NCI-H1930 (cell line): ENCODE measurements around the gene MTHFSD.

ENCODE experiments used
- DNase-seq, 2 experiments: peaks; one replicate each; lab custom pipeline; 2025; lab: John Stamatoyannopoulos, UW

Gene MTHFSD

DNA sequence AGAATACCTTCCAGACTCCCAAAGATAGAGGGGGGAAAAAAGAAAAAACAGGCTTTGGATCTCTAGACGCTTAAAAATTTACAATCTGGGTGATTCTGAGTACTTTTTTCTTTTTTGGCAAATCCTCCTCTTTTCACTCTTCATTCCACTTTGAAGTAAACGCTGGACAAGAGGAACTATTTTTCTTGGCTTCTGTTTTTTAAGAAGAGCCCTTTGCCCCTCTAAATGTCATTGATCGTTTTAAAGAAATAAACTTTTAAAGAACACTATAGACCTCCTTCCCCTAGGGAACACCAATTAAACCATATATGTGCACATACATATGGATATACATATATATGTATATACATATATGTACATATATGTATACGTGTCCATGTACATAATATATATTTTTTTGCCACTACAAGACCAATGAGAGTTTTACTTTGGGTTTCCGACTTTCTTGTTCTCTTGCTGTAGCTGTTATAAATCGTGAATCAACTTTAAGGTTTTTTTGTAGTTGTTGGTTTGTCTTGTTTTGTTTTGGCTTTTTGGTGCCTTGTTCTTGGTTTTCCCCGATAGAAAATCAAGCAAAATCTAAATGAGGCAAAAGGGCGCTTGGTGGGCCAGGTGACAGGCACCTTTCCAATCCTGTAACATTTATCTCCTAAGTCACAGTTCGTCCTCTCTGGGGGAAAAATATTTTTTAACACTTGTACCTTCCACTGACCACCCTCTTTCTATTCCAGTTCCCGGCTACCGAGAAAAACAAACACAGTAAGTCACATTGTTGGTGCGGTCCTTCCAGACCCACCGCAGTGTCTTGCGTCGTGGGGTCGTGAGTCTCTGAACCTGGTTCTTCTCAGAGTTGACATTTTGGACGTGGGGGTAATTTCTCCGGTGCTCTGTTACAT lies 40.3 kb downstream of the MTHFSD start:
- no peak for DNase-seq

- no peak for DNase-seq
These were observed 41.4 kb downstream of the MTHFSD start for GRCh38 chr16:86513471-86514277.

DNA sequence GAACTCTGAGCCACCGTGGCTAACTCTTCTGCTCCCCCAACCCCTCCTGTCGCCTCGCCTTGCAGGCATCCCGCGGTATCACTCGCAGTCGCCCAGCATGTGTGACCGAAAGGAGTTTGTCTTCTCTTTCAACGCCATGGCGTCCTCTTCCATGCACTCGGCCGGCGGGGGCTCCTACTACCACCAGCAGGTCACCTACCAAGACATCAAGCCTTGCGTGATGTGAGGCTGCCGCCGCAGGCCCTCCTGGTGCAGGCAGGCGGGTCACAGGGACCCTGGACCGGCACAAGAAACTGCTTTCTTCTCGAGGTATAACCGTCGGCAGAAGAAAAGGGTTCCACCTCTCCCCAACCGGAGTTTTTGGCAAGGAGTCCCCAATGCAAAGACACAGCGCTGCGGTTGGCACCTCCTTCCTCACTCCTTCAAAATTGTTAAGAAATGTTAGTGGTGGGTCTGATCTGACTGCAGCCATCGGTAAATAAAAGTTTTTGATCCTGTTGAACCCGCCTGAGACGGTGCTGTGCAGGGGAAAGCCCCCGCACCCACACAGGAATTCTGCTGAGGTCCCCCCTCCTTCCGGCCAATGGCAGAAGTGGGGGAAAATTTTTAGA lies 42.1 kb downstream of the MTHFSD start:
- DNase-seq, result no peak

DNA sequence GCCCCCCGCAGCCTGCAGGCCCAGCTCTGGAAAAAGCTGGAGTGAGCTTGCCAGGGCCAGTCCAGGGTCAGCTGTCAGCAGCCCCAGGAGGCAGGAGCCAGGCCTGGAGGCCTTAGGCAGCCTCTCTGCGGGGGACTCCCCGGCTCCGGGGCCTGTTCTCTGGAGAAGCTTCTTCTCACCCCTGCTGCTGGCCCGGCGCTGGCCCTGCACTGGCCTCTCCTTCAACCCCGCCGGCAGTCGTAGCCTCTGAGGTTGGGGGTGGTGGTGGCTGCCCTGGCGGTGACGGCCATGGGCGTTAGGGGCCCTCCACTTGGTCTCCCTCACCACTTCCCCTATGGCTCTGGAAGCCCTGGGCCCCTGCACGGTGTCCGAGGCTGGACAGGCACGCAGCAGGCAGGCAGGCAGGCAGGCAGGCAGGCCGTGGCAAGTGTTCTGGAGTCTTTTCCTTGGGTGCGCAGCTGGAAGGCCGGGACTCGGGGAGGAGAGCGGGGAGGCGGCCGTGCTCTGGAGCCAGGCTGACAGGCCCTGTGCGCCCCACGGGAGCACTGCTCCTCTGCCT lies 42.7 kb downstream of the MTHFSD start:
- DNase-seq, result no peak

DNA sequence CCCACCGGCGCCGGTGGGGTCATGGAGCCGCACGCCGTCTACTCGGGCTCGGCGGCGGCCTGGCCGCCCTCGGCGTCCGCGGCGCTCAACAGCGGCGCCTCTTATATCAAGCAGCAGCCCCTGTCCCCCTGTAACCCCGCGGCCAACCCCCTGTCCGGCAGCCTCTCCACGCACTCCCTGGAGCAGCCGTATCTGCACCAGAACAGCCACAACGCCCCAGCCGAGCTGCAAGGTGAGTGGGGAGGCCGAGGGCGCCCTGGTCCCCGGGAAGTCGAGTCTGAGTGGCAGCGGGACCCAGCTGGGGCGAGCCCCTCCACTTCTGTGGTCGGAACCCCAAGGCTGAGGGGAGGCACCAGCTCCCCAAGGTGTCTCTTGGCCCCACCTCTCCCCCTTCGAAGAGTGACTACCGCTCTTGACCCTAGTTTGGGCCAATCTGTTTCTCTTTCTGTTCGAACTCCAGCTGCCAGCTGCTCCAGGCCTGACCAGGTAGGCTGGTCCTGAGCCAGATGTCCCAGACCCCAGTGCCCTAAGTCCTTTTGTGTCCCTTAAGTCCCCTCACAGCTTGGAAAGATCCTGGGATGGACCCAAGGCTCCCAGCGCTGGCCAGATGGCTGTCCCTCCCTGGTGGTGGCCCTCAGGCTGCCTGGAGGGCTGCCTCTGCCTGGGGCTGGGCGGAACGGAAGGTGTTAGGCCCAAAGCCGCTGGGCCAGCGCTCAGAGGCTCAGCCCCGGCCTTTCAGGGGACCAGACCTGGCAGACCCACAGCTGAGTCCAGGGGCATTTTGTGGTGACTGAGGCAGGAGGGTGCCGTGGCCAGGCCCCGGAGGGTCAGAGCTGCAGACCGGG lies 43.5 kb downstream of the MTHFSD start:
- DNase-seq, result no peak

DNA sequence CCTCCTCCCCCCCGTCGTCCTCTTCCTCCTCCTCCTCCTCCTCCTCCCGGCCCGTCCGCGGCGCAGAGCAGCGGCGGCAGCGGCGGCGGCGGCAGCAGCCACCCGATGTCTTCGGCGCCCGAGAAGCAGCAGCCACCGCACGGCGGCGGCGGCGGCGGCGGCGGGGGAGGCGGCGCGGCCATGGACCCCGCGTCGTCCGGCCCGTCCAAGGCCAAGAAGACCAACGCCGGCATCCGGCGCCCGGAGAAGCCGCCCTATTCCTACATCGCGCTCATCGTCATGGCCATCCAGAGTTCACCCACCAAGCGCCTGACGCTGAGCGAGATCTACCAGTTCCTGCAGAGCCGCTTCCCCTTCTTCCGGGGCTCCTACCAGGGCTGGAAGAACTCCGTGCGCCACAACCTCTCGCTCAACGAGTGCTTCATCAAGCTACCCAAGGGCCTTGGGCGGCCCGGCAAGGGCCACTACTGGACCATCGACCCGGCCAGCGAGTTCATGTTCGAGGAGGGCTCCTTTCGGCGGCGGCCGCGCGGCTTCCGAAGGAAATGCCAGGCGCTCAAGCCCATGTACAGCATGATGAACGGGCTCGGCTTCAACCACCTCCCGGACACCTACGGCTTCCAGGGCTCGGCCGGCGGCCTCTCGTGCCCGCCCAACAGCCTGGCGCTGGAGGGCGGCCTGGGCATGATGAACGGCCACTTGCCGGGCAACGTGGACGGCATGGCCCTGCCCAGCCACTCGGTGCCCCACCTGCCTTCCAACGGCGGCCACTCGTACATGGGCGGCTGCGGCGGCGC lies 44.4 kb downstream of the MTHFSD start, which contains the start of gene FOXF1:
TSS of gene FOXF1 (plus strand) at position 63 of the 797 bp plus-strand sequence. CDS start at position 106, 43 bp downstream.
- DNase-seq, result no peak

GRCh38 chr16:86509759-86510464 lies 45.1 kb downstream of the MTHFSD start:
- DNase-seq, result no peak

DNA sequence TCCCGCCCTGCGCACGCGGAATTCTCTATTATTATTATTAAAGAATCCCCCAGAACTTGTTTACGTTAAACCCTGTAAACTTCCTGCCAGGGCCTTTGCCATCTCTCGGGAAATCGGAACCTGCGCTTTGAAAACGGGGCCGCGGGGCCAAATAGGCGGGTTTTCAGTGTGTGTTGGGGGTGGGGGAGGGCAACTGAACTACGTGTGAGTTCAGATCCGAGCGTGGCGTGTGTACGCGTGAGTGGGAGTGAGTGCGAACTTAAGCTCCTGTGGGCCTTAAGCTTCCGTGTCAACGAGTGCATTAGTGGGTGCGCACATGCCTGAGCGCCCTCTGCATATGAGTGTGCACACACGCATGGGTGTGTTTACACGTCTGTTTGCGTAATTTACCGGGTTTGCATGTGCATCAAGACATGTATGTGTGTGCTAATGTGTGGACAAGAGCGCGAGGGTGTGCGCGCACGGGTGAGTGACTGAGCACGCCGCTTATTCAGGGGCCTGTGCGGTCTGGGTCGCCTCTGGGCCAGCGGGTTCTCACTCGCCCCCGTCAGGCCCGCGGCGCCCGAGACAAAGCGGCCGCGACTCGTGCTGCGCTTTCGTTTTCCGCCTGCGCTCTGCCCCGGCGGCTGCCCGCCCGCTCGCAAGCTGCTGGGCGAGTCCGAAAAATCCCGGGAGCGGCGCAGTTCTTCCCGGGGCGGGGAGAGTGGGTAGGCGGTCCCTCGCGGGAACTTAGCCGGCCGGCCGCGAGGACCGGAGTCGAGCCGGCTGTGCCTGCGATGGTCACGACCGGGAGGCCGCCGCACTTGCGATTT lies 45.9 kb downstream of the MTHFSD start:
- no peak for DNase-seq

DNA sequence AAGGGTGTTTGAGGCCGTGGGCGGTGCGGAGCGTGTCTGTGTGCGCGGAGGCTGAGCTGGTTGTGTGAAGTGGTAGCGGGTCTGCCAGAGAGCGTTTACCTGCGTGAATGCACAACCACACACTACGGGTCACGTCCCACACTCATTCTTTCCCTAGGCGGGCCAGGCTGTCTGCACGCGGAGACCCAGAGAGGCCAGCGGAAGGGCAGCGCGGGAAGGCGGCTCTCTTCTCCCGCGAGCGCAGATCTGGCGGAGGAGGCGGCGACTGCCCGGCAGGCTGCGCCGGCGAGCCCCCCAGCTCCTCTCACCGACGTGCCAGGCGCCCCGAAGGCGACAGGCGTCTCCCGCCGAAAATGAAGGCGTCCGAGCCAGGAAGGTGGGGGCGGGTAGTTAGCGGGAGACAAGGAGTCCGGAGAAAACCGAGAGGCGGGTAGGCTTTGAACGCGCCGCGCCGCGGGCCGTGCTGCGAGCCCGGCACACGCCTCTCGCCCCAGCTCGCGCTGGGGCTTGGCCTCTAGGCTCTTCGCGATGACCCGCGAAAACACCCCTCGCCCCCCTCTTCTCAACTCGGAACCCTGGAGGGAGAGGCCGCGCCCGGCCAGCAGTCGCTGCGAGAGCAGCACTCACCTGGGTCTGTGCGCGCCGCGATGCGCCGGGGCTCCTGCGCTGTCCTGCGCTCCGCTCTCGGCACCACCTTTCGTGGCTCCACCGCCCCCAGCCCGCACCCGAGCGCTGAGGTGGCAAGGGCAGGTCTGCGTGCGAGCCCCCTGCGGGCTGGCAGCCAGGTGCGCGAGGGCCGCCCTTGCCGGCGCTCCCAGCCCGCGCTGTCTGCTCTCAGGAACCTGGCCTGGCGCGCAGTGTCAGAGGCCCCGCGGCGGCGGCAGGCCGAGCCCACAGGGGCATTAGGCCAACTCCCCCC lies 46.7 kb downstream of the MTHFSD start:
- DNase-seq, result no peak

- no peak for DNase-seq
These were observed 47.6 kb downstream of the MTHFSD start for GRCh38 chr16:86507173-86508027.

- DNase-seq, result no peak
These were observed 48.9 kb downstream of the MTHFSD start for GRCh38 chr16:86505899-86506864.

- DNase-seq, result no peak
These were observed 49.7 kb downstream of the MTHFSD start for GRCh38 chr16:86505185-86505898.

DNA sequence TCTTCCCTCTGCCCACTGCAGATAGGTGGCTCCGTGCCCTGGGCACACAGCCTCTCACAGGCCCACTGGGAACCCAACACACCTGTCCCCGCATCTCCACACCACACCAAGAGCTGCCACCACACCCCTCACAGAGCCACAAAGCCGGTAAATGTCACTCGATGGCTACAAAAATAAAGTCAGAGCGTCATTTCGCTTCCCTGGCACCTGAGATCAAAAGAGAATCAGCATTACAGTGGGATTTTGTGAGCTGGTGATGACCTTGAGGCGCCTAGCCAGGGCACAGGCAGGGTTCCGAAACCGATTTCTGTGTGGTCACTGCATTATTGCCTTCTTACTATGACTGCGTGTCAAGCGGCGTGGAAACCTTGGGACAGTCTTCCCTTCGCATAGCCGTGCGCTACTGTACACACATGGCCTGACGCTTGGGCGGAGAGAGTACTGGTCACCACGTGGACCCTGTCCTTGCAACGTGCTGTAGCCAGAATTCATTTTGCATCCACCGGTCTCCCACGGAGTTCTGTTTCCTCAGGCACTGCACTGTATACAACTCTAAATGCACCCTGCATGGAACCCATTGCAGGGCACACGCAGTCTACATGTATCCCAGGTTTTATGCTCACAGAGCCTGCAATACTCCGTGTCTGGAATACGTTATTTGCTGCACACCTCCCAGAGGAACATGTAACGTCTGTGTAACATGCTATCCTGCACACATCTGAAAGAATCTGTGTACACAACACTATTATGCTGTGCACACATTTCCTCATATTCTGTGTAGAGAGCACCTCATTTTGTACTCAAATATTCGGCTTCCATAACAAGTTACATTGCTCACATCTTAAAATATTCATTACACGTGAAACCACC lies 50.5 kb downstream of the MTHFSD start:
- DNase-seq, result no peak

DNA sequence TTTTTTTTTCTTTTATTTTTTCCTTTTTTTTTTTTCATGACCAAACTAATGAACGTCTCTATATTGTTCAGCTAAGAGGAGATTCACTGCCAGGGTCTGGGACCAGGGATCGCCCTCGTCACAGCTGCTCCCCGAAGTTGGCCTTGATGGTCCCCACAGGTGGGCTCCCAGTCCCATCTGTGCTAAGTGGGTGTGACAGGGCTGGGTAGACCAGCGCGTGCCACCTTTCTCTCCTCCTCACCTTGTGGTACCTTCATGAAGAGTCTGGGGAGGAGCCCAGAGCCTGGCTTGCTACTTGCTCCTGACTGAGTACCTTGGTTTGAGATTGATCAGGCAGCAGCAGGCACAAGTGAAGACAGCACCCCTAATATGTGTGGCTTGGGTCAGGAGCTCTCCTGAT lies 51.2 kb downstream of the MTHFSD start:
- no peak for DNase-seq
